ENCODE measurements around the gene ARL3. TPM values are rescaled to one million over a fixed set of nuclear protein-coding genes. Genes with fewer than 3 reads are reported as not detected.

Gene ARL3
- total RNA-seq, 2 donors from 2014 or later, result 1.8 to 4.0 TPM

- peaks cover 24% of the 10 kb centered on the region for H3K4me1 ChIP-seq
- no peaks in the 10 kb centered on the region for H3K27me3 ChIP-seq
- no peaks in the 10 kb centered on the region for H3K9me3 ChIP-seq
- no peaks in the 10 kb centered on the region for H3K36me3 ChIP-seq (replicated peaks in 1 of 2; ENCODE audit: insufficient read depth in 1 of 2, low read depth in 2 of 2)
- peak overlapping the region; percentile 95 to 100 (median 96) for H3K27ac ChIP-seq
- peak overlapping the region; percentile 39 to 78 for H3K4me3 ChIP-seq
- TF ChIP-seq POLR2A (IDR thresholded peaks at IDR 0.05) (peak; percentile 63 to 88 (median 68)), CTCF (IDR thresholded peaks at IDR 0.05) (no peak)
- WGBS, 2 donors, result 0 to 1% methylated on average over 50 to 52 of the region's 76 CpGs
- peak; percentile 68 to 79 (median 76) for DNase-seq
- intact Hi-C loops (cut with DNase I), result no loop called here
- ATAC-seq, result peak; percentile 19
These were observed 70.7 kb downstream of the ARL3 start for GRCh38 chr10:102643336-102644065.

DNA sequence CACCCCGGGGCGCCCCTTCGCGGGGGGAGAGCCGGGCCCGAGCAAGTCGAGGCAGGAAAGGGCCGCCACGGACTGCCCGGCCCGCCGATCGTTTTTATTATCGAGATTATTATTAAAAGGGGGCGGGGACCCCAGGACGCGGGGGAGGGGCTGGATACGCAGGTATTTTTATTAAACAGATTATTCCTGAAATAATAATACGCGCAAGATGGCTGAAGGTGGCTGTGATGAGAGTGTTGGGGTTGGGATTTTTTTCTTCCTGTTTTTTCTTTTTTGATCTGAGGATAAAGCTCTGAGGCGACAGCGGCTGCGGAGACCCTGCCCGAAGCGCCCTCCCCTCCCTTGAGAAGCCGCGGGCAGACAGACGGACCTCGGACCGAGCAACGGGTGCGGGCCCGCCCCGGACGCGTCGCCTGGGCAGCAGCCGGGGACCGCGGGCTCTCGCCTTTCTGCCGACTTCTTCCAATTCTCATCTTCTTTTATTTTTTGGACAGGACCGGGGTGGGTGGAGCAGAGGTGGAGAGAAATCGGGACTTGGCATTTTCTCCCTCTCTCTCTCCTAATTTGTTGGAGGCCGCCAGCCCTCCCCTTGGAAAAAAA lies 71.4 kb downstream of the ARL3 start:
- Histone ChIP-seq H3K27ac (peak overlapping the region; percentile 95 to 100 (median 96)), H3K9me3 (no peaks in the 10 kb centered on the region), H3K27me3 (no peaks in the 10 kb centered on the region), H3K4me3 (peak overlapping the region; percentile 38 to 78), H3K4me1 (peaks cover 18% of the 10 kb centered on the region), H3K36me3 (replicated peaks in 1 of 2; ENCODE audit: insufficient read depth in 1 of 2, low read depth in 2 of 2) (no peaks in the 10 kb centered on the region)
- DNase-seq (peak; percentile 71 to 75 (median 73)), ATAC-seq (peak; percentile 1)
- intact Hi-C loops (cut with DNase I), result no loop called here
- WGBS, 2 donors, result 1% methylated on average over 37 to 45 of the region's 45 CpGs
- TF ChIP-seq POLR2A (IDR thresholded peaks at IDR 0.05), result peak in 2 of 3 donors; percentile 48 to 62
- TF ChIP-seq CTCF (IDR thresholded peaks at IDR 0.05), result no peak

DNA sequence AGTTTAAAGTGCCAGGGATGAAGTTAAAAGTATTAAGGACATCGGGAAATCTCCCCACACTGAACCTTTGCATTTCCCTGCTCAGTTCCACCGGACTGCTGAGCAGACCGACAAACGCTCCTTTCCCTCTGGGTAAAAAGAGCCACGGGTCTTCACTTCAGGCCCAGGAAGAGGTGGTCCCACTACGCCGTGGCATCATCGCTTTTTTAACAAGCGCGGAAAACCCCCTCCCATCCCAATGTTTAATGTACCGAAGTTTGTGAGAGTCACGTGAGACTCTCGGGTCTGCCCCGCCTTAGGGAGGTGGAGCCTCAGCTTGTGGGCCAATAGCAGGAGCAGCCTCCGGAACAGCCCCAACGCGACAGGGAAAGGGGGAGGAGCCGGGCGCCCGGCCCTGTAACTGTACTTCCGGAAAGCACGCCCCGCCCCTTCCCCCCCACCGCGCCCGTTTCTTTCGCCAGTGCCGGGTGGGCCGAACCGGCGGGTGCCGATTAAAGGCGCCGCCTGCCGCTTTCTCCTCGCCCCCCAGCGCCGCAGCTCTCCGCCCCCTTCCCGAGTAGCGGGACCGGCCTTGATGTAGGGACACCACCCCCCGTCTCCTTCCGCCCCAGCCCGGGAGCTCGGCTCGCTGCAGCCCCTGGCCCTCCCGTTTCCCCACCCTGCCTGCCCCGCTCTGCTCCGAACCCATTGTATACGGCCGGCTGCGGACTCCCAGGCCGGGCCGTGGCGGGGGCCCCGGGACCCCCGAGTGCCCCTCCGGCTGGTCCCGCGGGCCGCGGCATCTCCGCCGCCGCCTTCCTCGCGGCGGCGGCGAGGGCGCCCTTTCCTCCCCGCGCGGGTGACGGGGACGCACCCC lies 72.1 kb downstream of the ARL3 start:
- Histone ChIP-seq H3K9me3 (no peaks in the 10 kb centered on the region), H3K27me3 (no peaks in the 10 kb centered on the region), H3K4me1 (peaks cover 10% of the 10 kb centered on the region), H3K27ac (peak overlapping the region; percentile 95 to 100 (median 96)), H3K4me3 (peak overlapping the region; percentile 38 to 78), H3K36me3 (replicated peaks in 1 of 2; ENCODE audit: insufficient read depth in 1 of 2, low read depth in 2 of 2) (no peaks in the 10 kb centered on the region)
- TF ChIP-seq POLR2A (IDR thresholded peaks at IDR 0.05) (peak; percentile 84 to 93 (median 90)), CTCF (IDR thresholded peaks at IDR 0.05) (no peak)
- 0 to 1% methylated on average over 13 to 67 of the region's 77 CpGs for WGBS, 2 donors
- ATAC-seq, result peak; percentile 73
- DNase-seq, result peak; percentile 99 to 100 (median 99)
- intact Hi-C loops (cut with DNase I), result no loop called here

DNA sequence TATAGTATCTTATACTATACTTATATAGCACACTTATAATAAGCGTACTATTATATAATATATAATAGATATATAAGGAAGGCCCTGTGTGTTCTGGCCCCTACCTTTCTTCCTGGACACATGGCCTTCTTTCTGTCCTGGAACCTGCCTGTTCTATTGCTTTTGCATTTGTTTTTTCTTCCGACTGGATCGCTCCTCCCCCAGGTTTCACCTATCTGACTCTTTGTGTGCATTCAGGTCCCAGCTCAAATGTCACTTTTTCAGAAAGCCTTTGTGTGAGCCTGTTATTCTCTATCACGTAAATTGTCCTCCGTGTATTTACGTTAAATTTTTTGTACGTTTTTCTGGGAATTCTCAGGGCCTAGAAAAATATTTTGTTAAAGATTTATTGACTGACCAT lies 72.8 kb downstream of the ARL3 start:
- Histone ChIP-seq H3K4me1 (peaks cover 3% of the 10 kb centered on the region), H3K4me3 (no peak overlapping the region), H3K36me3 (replicated peaks in 1 of 2; ENCODE audit: insufficient read depth in 1 of 2, low read depth in 2 of 2) (no peaks in the 10 kb centered on the region), H3K27ac (peak overlapping the region; percentile 95 to 100 (median 96)), H3K27me3 (no peaks in the 10 kb centered on the region), H3K9me3 (no peaks in the 10 kb centered on the region)
- TF ChIP-seq POLR2A (IDR thresholded peaks at IDR 0.05) (no peak), CTCF (IDR thresholded peaks at IDR 0.05) (peak in 1 of 7 experiments; percentile 4)
- peak in 3 of 4 donors; percentile 50 to 62 (median 56) for DNase-seq
- intact Hi-C loops (cut with DNase I), result no loop called here
- no peak for ATAC-seq
- WGBS, 2 donors, result 3 to 10% methylated on average over 7 of the region's 7 CpGs

Measured in body of pancreas (tissue), 4 donors.